Natural killer cell treated with Interleukin-12 subunit alpha and Interleukin-12 subunit beta and Interleukin-15 and Interleukin-18, amount 100 ng/mL, for 72 hours (primary cell): ENCODE results near the gene BUD31. TPM values are rescaled to one million over a fixed set of nuclear protein-coding genes. Genes with fewer than 3 reads are reported as not detected.
"Not testable (repeated sequence)": the region's sequence is repeated elsewhere in the genome, so short reads cannot be mapped to it uniquely, and the experiment has no call there.

ENCODE experiments used
- ATAC-seq, 2 donors: fragments of 150-1000 bp; cut with Tn5 transposase in 1 of 2; sonication (Bioruptor Pico), chemical (Tn5 transposase) in 1 of 2; 2 replicates each; pipeline ENCODE4 v1.10.0; 2021
- DNase-seq: peaks from one replicate; pipeline ENCODE4 v3.0.0; 2022; ENCODE audit warnings: low spot score
- H3K27ac Mint-ChIP-seq, 2 donors: 1 replicate in 1 of 2; 2 replicates in 1 of 2; pipeline ENCODE4 v1.8.0; 2022; ENCODE audit warnings: mixed read lengths in 2 of 2, mild to moderate bottlenecking in 1 of 2, moderate library complexity in 1 of 2
- H3K27me3 Mint-ChIP-seq, 2 donors: 1 replicate in 1 of 2; 2 replicates in 1 of 2; pipeline ENCODE4 v1.8.0; 2022; ENCODE audit warnings: mixed read lengths in 2 of 2
- H3K36me3 Mint-ChIP-seq: one replicate; pipeline ENCODE4 v1.8.0; 2022; ENCODE audit warnings: mixed read lengths
- H3K4me1 Mint-ChIP-seq, 2 donors: 1 replicate in 1 of 2; 2 replicates in 1 of 2; pipeline ENCODE4 v1.8.0; 2022; ENCODE audit warnings: low read depth in 2 of 2, mixed read lengths in 2 of 2, mild to moderate bottlenecking in 1 of 2
- H3K4me3 Mint-ChIP-seq: one replicate; pipeline ENCODE4 v1.8.0; 2022; ENCODE audit warnings: mixed read lengths
- H3K9me3 Mint-ChIP-seq: 2 replicates; pipeline ENCODE4 v1.8.0; 2022; ENCODE audit warnings: mixed read lengths
- total RNA-seq, 2 donors: library from RNA; stranded (reverse); gene quantifications; one replicate each; pipeline ENCODE4 v1.2.3, GENCODE V29; 2022

The BUD31 gene
- total RNA-seq, 2 donors from 2014 or later, result 145 to 147 TPM

- Mint-ChIP-seq H3K36me3 (peaks cover 10% of the 10 kb centered on the region), H3K4me3 (peak within 1 kb of the TSS; percentile 80), H3K4me1 (peaks cover 15% of the 10 kb centered on the region in 2 donors), H3K9me3 (no peaks in the 10 kb centered on the region), H3K27me3 (no peaks in the 10 kb centered on the region), H3K27ac (peak within 1 kb of the TSS; percentile 84 to 96)
- peak; percentile 90 for DNase-seq
- peak; percentile 87 to 90 for ATAC-seq
Observed at GRCh38 chr7:99374111-99375064, 34.4 kb upstream of the BUD31 start, which contains the start of gene ARPC1B. Gene ARPC1B, plus strand, starts transcription at chr7:99374730. Its CDS starts 10,985 bp downstream, at chr7:99385715.

DNA sequence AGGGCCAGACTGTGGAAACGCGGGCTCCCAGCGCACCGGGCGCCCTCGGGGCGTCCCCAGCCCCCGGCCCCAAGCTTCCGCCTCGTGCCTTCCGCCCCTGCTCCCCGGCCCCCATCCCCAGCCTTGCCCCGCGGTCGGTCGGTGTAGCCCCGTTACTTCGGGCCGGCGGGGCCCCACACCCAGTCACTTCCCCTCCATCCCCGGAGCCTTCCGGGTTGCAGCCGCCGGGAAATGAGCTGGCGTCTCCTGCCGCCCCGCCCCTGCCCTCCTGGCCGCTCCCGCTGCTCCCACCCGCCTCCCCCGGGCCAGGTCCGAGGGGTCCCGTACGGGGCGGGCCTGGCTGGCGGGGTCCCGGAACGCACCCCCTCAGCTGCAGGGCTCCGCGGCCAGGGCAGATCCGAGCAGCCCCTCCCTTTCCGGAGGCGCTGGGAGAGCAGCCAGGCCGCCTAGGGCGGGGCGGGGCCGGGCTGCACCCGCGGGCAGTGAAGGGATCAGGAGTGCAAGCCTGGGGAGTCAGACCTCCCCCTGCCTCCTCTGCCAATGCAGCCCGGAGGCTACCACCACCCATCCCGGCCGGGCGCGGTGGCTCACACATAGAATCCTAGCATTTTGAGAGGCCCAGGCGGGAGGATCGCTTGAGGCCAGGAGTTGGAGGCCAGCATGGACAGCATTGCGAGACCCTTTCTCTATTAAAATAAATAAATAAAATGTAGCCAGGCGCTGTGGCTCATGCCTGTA is 33.5 kb upstream of the BUD31 start:
- Mint-ChIP-seq H3K36me3 (peaks cover 10% of the 10 kb centered on the region), H3K4me3 (peak overlapping the region; percentile 49), H3K27me3 (no peaks in the 10 kb centered on the region), H3K4me1 (peaks cover 22 to 24% of the 10 kb centered on the region in 2 donors), H3K9me3 (no peaks in the 10 kb centered on the region), H3K27ac (peak overlapping the region; percentile 84 to 96)
- DNase-seq, result peak; percentile 79
- peak; percentile 70 to 72 for ATAC-seq

- DNase-seq (peak; percentile 79), ATAC-seq (peak; percentile 25 to 54)
- Mint-ChIP-seq H3K27ac (peak overlapping the region; percentile 94 to 96), H3K4me1 (peaks cover 38 to 41% of the 10 kb centered on the region in 2 donors), H3K9me3 (no peaks in the 10 kb centered on the region), H3K27me3 (no peaks in the 10 kb centered on the region), H3K36me3 (peaks cover 15% of the 10 kb centered on the region), H3K4me3 (peak overlapping the region; percentile 85)
Observed at GRCh38 chr7:99379043-99379577, 29.7 kb upstream of the BUD31 start.

- H3K27ac Mint-ChIP-seq, result peak overlapping the region; percentile 94 to 96
- H3K4me1 Mint-ChIP-seq, result peaks cover 38 to 41% of the 10 kb centered on the region in 2 donors
- H3K4me3 Mint-ChIP-seq, result peak overlapping the region; percentile 85
- not testable (repeated sequence) for H3K9me3 Mint-ChIP-seq, DNase-seq, H3K27me3 Mint-ChIP-seq, ATAC-seq
- peaks cover 15% of the 10 kb centered on the region for H3K36me3 Mint-ChIP-seq
Observed at GRCh38 chr7:99379693-99380031, 29.1 kb upstream of the BUD31 start.

DNA sequence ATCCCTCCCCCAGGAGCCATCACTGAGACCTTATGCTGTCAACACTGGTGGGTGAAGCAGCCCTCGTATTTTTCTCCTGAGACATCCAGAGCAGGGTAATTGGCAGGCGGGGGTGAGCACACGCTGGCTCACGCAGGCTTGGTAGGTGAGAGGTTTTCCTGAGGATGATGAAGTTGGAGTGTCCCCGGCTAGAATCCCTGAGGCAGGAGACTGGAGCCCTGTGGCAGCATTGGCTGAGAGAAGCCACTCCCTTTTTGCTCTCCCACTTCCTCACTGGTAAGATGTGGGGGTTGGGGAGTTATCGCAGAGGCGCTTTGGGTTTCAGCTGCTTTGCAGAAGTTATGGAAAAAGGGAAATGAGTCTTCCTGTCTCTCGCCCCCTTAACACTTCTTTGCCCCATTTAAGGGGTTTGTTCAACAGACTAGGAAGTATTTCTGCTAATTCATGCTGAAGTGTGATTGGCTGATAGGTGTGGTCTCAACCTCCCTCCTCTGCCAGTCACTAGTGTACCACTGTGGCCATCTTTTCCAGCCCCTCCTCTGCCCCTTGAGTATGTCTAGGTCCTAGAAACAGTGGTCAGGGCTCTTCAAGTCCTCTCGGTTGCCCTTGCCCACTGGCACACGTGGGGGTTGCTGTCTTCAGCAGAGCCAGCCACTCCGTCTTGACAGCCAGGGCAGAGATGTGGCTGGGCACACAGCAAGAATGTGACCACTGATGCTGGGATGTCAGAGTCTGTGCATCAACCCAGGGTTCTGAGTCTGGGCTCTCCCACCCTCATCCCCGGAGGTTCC is 28.5 kb upstream of the BUD31 start:
- H3K4me1 Mint-ChIP-seq, result peaks cover 38 to 41% of the 10 kb centered on the region in 2 donors

DNA sequence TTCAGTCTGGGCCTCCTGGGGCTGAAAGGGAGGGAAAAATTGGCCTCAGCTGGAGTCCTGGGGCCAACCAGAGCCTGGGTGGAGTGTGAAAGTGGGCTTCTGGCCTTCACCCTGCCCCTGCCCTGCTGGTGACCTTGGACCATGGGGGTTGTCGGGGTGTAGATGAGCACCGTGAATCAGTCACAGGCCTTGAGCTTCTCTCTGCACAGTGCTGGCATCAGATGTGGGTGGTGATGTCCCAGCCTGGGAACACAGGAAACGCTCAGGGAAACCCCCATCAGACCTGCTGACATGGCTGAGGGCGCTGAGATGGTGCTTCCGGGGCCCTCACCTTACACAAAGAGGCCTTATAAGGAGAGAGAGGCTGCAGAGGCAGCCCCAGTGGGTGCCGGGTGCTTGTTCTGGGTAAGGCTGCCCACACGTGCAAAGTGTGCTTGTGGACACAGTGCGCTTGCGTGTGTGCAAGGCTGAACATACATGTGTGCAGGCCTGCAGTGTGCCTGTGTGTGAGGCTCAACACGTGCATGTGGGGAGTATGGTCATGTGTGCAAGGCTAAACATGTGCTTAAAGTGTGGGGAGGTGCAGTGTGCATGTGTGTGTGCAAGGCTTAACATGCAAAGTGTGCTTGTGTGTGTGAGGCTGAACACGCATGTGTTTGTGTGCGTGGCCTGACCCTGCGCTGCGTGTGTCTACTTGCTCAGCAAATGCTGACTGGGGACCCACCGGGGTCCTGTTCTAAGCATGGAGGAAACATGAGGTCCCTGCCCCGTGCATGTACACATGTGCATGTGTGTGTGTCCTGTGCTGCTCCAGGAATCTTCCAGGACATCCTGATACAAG is 27.7 kb upstream of the BUD31 start:
- H3K9me3 Mint-ChIP-seq, result no peaks in the 10 kb centered on the region
- ATAC-seq (peak; percentile 94 to 97), DNase-seq (peak; percentile 91)
- no peaks in the 10 kb centered on the region for H3K27me3 Mint-ChIP-seq
- H3K4me1 Mint-ChIP-seq, result peaks cover 39 to 41% of the 10 kb centered on the region in 2 donors
- peak overlapping the region; percentile 85 for H3K4me3 Mint-ChIP-seq
- peaks cover 15% of the 10 kb centered on the region for H3K36me3 Mint-ChIP-seq
- H3K27ac Mint-ChIP-seq, result peak overlapping the region; percentile 94 to 96

More for the DNA sequence above, 28.5 kb upstream of the BUD31 start:
- peak overlapping the region; percentile 85 for H3K4me3 Mint-ChIP-seq
- DNase-seq (no peak), ATAC-seq (peak; percentile 36 to 45)
- peaks cover 15% of the 10 kb centered on the region for H3K36me3 Mint-ChIP-seq
- peak overlapping the region; percentile 94 to 96 for H3K27ac Mint-ChIP-seq
- H3K27me3 Mint-ChIP-seq, result no peaks in the 10 kb centered on the region
- H3K9me3 Mint-ChIP-seq, result no peaks in the 10 kb centered on the region

DNA sequence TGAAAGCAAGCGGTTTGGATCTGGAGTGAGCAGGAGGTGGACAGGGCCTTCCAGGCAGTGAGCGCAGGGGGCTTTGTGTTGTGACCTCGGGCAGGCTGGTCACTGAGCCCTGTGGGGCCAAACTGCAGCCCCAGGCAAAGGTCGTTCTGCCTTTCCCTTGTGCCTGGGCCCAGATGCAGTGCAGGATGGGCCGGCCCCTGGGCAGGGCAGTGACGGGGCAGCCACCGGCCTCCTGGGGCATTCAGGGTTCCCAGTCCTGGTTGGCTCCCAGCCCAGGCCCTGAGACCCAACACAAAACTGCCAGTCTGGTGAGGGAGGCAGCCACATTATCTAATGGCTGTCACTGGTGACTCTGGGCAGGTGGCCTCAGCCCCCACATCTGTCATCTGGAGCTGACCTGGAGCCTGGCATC is 27.1 kb upstream of the BUD31 start:
- no peak for ATAC-seq
- peaks cover 15% of the 10 kb centered on the region for H3K36me3 Mint-ChIP-seq

GRCh38 chr7:99383203-99383602 is 25.6 kb upstream of the BUD31 start:
- Mint-ChIP-seq H3K9me3 (no peaks in the 10 kb centered on the region), H3K4me3 (no peak overlapping the region), H3K36me3 (peaks cover 10% of the 10 kb centered on the region), H3K4me1 (peaks cover 33 to 39% of the 10 kb centered on the region in 2 donors), H3K27ac (peak overlapping the region; percentile 70 to 74), H3K27me3 (no peaks in the 10 kb centered on the region)
- DNase-seq (no peak), ATAC-seq (no peak)

More for the DNA sequence above, 27.1 kb upstream of the BUD31 start:
- H3K9me3 Mint-ChIP-seq, result no peaks in the 10 kb centered on the region
- H3K27me3 Mint-ChIP-seq, result no peaks in the 10 kb centered on the region
- H3K4me1 Mint-ChIP-seq, result peaks cover 41% of the 10 kb centered on the region in 2 donors
- H3K4me3 Mint-ChIP-seq, result peak overlapping the region; percentile 85
- H3K27ac Mint-ChIP-seq, result peak overlapping the region; percentile 94 to 96
- DNase-seq, result no peak

- Mint-ChIP-seq H3K4me3 (no peak overlapping the region), H3K27me3 (no peaks in the 10 kb centered on the region), H3K4me1 (peaks cover 31 to 38% of the 10 kb centered on the region in 2 donors), H3K9me3 (no peaks in the 10 kb centered on the region), H3K36me3 (peaks cover 10% of the 10 kb centered on the region), H3K27ac (peak overlapping the region; percentile 70 to 74)
- ATAC-seq (no peak), DNase-seq (no peak)
Observed at GRCh38 chr7:99383791-99384370, 24.9 kb upstream of the BUD31 start.

GRCh38 chr7:99384523-99384922 is 24.2 kb upstream of the BUD31 start:
- ATAC-seq (no peak), DNase-seq (no peak)
- peaks cover 5% of the 10 kb centered on the region for H3K36me3 Mint-ChIP-seq
- H3K4me1 Mint-ChIP-seq, result peaks cover 24 to 31% of the 10 kb centered on the region in 2 donors
- no peaks in the 10 kb centered on the region for H3K9me3 Mint-ChIP-seq
- H3K4me3 Mint-ChIP-seq, result no peak overlapping the region
- H3K27me3 Mint-ChIP-seq, result no peaks in the 10 kb centered on the region
- H3K27ac Mint-ChIP-seq, result peak overlapping the region; percentile 50 to 70

GRCh38 chr7:99385564-99385963 is 23.2 kb upstream of the BUD31 start:
- Mint-ChIP-seq H3K9me3 (no peaks in the 10 kb centered on the region), H3K4me3 (no peak overlapping the region), H3K36me3 (peaks cover 5% of the 10 kb centered on the region), H3K27me3 (no peaks in the 10 kb centered on the region), H3K27ac (peak overlapping the region; percentile 16 to 70), H3K4me1 (peaks cover 14 to 23% of the 10 kb centered on the region in 2 donors)
- ATAC-seq, result no peak
- no peak for DNase-seq
